Mesothelial cell of epicardium (in vitro differentiated cells): ENCODE data around the gene HTR3C. TPM values are rescaled to one million over a fixed set of nuclear protein-coding genes. Genes with fewer than 3 reads are reported as not detected.

Source experiments
- DNase-seq, 2 experiments: peaks; one replicate each; pipeline ENCODE4 v3.0.0; 2021; ENCODE audit warnings: low spot score in 2 of 2; ENCODE audit not compliant: unreplicated experiment in 2 of 2
- H3K27ac Mint-ChIP-seq: 2 replicates; pipeline ENCODE4 v1.8.0; 2021; ENCODE audit warnings: mixed read lengths
- H3K27me3 Mint-ChIP-seq: 2 replicates; pipeline ENCODE4 v1.8.0; 2021; ENCODE audit warnings: low read depth, mixed read lengths
- H3K36me3 Mint-ChIP-seq: 2 replicates; pipeline ENCODE4 v1.8.0; 2021; ENCODE audit warnings: mixed read lengths
- H3K4me1 Mint-ChIP-seq: 2 replicates; pipeline ENCODE4 v1.8.0; 2021; ENCODE audit warnings: mixed read lengths
- H3K4me3 Mint-ChIP-seq: 2 replicates; pipeline ENCODE4 v1.8.0; 2021; ENCODE audit warnings: mild to moderate bottlenecking, moderate library complexity, mixed read lengths
- H3K9me3 Mint-ChIP-seq: 2 replicates; pipeline ENCODE4 v1.8.0; 2021; ENCODE audit warnings: mixed read lengths
- CTCF ChIP-seq: fragments of 200-600 bp; sonication (generic); IDR thresholded peaks from one replicate; pipeline ENCODE4 v1.5.0; 2021; ENCODE audit warnings: antibody characterized with exemption; ENCODE audit not compliant: unreplicated experiment
- total RNA-seq: library from RNA; stranded (reverse); gene quantifications from 3 replicates; pipeline ENCODE4 v1.2.1, GENCODE V29; 2021

Gene HTR3C
- total RNA-seq, 1 donor from 2014 or later: not detected

- Mint-ChIP-seq H3K36me3 (no peaks in the 10 kb centered on the region), H3K4me1 (no peaks in the 10 kb centered on the region), H3K4me3 (no peak overlapping the region), H3K27ac (no peak overlapping the region), H3K27me3 (peaks cover 10% of the 10 kb centered on the region), H3K9me3 (no peaks in the 10 kb centered on the region)
- no peak for DNase-seq
- no peak for TF ChIP-seq CTCF
These were observed 47.2 kb downstream of the HTR3C start for GRCh38 chr3:184099806-184100686.

Other genes starting within 250 kb of the HTR3C start
- 4.4 to 6.4 TPM (median 5.3 TPM) in 3 replicates for gene MAP6D1, start 227.5 kb upstream of the HTR3C start, total RNA-seq
- 47.8 to 57.4 TPM (median 50.5 TPM) in 3 replicates for gene PARL, start 168.2 kb upstream of the HTR3C start, total RNA-seq
- 60.4 to 63.4 TPM (median 62.3 TPM) in 3 replicates for gene ABCC5, start 35.2 kb upstream of the HTR3C start, total RNA-seq
- gene HTR3D, start 21.3 kb upstream of the HTR3C start, total RNA-seq: not detected in 3 replicates
- not detected in 3 replicates for gene HTR3E, start 44.0 kb downstream of the HTR3C start, total RNA-seq
- gene EIF2B5, start 82.3 kb downstream of the HTR3C start, total RNA-seq: 38.2 to 42.2 TPM (median 39.0 TPM) in 3 replicates
- 158 to 162 TPM (median 159 TPM) in 3 replicates for gene DVL3, start 102.3 kb downstream of the HTR3C start, total RNA-seq
- 247 to 261 TPM (median 254 TPM) in 3 replicates for gene AP2M1, start 121.8 kb downstream of the HTR3C start, total RNA-seq
- 65.7 to 67.9 TPM (median 67.8 TPM) in 3 replicates for gene ABCF3, start 133.2 kb downstream of the HTR3C start, total RNA-seq
- gene VWA5B2, start 176.5 kb downstream of the HTR3C start, total RNA-seq: 0.36 to 1.1 TPM (median 0.78 TPM) in 3 replicates
- 36.0 to 40.9 TPM (median 36.6 TPM) in 3 replicates for gene ALG3, start 195.9 kb downstream of the HTR3C start, total RNA-seq
- gene EEF1AKMT4, start 196.6 kb downstream of the HTR3C start, total RNA-seq: 3.8 to 4.9 TPM (median 4.2 TPM) in 3 replicates
- gene CAMK2N2, start 208.5 kb downstream of the HTR3C start, total RNA-seq: 0.16 TPM in 2 of 3 replicates, not detected in the other
- not detected in 3 replicates for gene ECE2, start 223.0 kb downstream of the HTR3C start, total RNA-seq
- 223 to 240 TPM (median 232 TPM) in 3 replicates for gene PSMD2, start 246.2 kb downstream of the HTR3C start, total RNA-seq